GM12874 (cell line): ENCODE data around the gene TARS1.

Source experiments
- TF ChIP-seq, protein P1 (sequence below): IDR thresholded peaks from 2 replicates; pipeline ENCODE4 v1.5.1; 2011; ENCODE audit warnings: low read depth, mild to moderate bottlenecking, control low read depth, low read length, moderate library complexity; ENCODE audit not compliant: insufficient read depth

The TARS1 gene

DNA sequence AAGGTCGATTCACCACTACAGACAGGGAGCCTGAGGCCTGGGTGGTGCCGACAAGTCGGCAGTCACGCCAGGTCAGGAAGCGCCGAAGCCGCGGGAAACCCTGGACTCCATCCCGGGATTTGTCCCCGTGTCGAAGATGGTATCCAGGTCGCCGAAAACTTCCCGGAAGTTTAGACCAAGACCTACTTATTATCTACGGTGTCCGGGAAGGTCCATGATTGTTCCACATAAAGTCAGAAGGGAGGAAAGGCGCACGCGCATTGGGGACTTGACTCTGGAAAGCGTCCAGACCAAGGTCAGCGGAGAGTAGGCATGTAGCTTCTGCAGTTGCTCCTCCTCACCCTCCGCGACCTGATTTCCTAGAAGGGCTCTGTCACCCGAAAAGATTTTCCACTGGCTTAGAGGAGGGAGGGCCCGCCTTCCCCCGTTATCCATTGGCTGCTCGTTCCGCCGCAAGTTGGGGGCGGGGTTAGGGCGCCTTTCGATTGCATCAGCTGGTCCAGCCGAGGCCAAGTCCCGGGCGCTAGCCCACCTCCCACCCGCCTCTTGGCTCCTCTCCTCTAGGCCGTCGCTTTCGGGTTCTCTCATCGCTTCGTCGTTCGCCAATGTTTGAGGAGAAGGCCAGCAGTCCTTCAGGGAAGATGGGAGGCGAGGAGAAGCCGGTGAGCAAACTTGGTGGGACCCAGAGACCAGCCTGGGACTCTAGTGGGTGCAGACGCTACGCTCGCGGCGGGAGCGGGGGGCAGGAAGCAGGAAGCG, at the start of gene TARS1:
Gene TARS1, plus strand, starts transcription at position 484 of the 759 bp plus-strand sequence. Its CDS starts 122 bp downstream, at position 606.
- TF ChIP-seq, protein P1, sequence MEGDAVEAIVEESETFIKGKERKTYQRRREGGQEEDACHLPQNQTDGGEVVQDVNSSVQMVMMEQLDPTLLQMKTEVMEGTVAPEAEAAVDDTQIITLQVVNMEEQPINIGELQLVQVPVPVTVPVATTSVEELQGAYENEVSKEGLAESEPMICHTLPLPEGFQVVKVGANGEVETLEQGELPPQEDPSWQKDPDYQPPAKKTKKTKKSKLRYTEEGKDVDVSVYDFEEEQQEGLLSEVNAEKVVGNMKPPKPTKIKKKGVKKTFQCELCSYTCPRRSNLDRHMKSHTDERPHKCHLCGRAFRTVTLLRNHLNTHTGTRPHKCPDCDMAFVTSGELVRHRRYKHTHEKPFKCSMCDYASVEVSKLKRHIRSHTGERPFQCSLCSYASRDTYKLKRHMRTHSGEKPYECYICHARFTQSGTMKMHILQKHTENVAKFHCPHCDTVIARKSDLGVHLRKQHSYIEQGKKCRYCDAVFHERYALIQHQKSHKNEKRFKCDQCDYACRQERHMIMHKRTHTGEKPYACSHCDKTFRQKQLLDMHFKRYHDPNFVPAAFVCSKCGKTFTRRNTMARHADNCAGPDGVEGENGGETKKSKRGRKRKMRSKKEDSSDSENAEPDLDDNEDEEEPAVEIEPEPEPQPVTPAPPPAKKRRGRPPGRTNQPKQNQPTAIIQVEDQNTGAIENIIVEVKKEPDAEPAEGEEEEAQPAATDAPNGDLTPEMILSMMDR: no peak

DNA sequence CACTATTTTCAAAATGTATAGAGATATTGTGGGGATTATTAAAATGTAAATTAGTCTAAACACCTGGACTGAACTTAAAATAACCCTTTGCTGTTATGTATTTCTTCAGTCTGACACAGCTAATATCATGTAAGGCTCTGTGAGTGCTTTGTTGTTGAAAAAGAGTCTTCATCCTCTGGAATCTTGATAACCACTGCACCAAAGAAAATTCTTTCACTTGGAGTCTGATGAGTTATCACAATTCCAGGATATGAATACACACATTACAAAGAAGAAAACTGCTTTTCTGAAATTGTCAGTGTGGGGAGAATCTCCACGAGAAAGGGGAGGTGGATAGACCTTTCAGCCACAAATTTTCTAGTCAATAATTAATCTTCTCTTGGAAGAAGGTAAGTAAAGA, 42.3 kb upstream of the TARS1 start:
- TF ChIP-seq, protein P1: no peak

DNA sequence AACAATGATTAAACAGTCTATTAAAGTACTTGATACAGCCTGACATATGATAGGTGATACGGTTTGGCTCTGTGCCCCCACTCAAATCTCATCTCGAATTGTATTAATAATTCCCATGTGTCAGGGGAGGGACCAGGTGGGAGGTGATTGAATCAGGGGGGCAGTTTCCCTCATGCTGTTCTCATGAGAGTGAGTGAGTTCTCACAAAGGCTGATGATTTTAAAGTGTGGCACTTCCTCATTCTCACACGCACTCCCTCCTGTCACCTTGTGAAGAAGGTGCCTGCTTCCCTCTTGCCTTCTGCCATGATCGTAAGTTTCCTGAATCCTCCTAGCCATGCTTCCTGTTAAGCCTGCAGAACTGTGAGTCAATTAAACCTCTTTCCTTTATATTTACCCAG, 40.1 kb upstream of the TARS1 start:
- TF ChIP-seq, protein P1: no peak

GRCh38 chr5:33401482-33402390, 39.0 kb upstream of the TARS1 start:
- TF ChIP-seq, protein P1: no peak

DNA sequence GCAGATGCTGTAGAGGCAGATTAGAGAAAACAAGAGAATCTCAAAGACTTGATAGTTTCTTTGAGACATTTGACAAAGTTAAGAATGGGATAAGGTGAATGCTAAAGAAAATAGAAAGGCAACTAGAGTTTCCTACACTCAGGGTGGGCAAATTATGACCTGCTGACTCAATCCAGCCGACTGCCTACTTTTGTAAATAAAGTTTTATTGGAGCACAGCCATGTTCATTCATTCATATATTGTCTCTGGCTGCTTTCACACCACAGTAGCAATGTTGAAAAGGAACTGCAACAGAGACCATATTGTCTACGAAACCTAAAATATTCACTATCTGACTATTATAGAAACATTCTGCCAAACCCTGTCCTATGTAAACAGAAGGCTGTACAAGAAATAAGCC, 37.6 kb upstream of the TARS1 start:
- TF ChIP-seq, protein P1: no peak

DNA sequence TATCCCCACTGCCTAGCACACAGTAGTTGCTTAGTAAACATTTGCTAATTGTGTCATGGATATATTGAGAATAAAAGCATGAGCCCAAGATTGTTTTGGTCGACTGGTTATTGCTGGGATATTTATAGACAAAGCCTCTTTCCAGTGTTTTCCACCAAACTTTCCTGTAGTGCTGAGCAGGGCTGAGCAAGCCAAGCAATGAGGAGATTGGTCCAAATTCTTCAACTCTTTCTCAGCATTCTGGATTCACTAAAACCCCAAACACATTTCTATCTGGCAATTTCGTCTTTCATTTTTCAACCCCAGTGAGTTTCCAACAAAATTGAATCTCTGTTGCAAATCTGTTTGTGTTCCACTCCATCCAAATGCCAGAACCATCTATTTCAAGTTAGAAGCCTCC, 31.9 kb upstream of the TARS1 start:
- TF ChIP-seq, protein P1: no peak

DNA sequence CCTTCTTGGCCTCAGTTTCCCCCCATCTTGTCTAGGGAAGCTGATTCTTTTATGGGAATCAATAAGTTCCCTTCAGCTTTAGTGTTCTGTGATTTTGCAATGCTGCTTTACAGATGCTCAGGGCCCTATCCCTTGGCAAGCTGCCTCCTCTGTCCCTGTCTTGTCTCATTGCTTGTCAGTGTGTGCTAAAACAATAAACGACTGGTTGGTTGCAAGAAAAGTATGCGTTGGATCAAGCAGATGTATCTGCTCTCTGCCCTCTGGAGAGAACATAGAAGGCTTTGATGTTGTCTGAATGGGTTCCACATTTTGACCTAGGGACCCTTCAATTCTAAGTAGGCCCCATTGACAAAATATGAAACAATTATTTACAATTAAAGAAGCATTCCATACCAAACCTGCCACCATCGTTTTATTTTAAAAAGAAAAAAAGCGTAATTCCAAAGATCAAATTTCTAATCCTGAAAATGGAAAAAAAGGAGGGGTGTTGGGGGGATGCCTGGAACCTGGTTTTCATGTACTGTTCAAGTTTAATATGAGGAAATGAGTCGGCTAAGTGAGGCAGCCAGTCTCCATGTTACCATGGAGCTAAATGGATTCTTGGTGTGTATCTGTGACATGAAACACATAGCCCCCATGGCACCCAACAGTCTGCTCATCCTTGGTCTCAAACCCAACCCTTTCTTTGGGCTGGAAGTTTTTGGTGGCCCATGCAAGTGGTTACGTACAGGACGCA, 31.2 kb upstream of the TARS1 start:
- TF ChIP-seq, protein P1: no peak
